GM19043 (cell line): ENCODE measurements around the gene IFT122.
"Not testable (repeated sequence)": the region's sequence is repeated elsewhere in the genome, so short reads cannot be mapped to it uniquely, and the experiment has no call there.

Experiments
- ATAC-seq: cut with Tn5 transposase; IDR thresholded peaks from one replicate; pipeline ENCODE4 v1.9.1; 2021; ENCODE audit warnings: low read depth; ENCODE audit not compliant: unreplicated experiment

The IFT122 gene, protein sequence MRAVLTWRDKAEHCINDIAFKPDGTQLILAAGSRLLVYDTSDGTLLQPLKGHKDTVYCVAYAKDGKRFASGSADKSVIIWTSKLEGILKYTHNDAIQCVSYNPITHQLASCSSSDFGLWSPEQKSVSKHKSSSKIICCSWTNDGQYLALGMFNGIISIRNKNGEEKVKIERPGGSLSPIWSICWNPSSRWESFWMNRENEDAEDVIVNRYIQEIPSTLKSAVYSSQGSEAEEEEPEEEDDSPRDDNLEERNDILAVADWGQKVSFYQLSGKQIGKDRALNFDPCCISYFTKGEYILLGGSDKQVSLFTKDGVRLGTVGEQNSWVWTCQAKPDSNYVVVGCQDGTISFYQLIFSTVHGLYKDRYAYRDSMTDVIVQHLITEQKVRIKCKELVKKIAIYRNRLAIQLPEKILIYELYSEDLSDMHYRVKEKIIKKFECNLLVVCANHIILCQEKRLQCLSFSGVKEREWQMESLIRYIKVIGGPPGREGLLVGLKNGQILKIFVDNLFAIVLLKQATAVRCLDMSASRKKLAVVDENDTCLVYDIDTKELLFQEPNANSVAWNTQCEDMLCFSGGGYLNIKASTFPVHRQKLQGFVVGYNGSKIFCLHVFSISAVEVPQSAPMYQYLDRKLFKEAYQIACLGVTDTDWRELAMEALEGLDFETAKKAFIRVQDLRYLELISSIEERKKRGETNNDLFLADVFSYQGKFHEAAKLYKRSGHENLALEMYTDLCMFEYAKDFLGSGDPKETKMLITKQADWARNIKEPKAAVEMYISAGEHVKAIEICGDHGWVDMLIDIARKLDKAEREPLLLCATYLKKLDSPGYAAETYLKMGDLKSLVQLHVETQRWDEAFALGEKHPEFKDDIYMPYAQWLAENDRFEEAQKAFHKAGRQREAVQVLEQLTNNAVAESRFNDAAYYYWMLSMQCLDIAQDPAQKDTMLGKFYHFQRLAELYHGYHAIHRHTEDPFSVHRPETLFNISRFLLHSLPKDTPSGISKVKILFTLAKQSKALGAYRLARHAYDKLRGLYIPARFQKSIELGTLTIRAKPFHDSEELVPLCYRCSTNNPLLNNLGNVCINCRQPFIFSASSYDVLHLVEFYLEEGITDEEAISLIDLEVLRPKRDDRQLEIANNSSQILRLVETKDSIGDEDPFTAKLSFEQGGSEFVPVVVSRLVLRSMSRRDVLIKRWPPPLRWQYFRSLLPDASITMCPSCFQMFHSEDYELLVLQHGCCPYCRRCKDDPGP

DNA sequence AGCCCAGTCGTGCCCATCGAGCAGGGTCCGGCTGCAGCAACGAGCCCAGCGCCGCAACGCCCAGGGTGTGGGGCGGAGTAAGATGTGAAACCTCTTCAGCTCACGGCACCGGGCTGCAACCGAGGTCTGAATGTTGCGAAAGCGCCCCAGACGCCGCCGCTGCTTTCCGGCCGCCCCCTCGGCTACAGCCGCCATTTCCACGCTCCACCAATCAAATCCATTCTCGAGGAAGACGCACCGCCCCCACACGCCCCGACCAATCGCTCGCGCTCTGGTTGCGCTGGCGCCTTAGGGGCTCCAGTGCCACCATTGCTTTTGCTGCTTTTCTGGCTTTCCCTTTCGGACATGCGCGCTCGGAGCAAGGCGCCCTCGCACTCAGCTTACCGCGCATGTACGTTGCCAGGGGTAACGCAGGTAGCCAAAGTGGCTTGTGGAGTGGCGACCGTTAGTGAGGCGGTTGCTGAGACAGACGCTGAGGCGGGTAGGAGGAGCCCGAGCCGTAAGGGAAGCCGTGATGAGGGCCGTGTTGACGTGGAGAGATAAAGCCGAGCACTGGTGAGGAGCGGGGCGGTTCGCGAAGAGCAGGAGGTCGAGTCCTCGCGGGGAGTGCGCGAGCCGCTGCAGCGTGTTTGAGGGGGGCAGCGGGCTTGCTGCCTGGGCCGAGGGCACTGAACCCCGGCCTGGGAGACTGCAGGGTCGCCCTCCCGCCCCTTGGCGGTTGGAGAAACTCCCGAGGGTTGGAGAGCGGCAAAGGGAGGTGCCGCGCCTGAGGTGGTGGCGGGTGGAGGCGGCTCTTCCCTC is at the start of gene IFT122, which contains the start of gene MBD4:
Gene IFT122 (plus strand): TSS at position 408 of the 801 bp plus-strand sequence. CDS start 107 bp downstream, at position 515.
Gene MBD4 (minus strand): TSS at position 132 of the 801 bp plus-strand sequence. CDS start 115 bp downstream, at position 17.
- ATAC-seq = peak; percentile 87

DNA sequence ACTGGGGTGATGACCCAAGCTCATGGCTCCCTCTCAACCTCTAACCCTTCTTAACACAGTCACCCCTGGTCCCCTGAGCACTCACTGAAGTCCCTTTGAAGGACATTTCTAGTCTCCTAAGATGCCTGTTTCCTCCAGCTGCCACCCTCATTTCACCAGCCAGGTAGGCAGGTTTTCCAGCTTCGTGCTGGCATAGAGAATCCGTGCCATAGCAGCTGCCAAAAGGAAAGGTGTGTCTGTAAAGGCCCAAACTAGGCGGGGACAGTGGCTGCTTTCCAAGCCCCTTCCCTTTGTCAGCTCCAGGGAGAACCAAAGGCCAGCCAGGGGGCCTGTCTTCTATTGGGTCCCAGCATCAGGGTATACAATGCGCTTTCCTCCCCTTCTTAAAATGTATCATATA is 48.4 kb upstream of the IFT122 start:
- ATAC-seq = not testable (repeated sequence)

DNA sequence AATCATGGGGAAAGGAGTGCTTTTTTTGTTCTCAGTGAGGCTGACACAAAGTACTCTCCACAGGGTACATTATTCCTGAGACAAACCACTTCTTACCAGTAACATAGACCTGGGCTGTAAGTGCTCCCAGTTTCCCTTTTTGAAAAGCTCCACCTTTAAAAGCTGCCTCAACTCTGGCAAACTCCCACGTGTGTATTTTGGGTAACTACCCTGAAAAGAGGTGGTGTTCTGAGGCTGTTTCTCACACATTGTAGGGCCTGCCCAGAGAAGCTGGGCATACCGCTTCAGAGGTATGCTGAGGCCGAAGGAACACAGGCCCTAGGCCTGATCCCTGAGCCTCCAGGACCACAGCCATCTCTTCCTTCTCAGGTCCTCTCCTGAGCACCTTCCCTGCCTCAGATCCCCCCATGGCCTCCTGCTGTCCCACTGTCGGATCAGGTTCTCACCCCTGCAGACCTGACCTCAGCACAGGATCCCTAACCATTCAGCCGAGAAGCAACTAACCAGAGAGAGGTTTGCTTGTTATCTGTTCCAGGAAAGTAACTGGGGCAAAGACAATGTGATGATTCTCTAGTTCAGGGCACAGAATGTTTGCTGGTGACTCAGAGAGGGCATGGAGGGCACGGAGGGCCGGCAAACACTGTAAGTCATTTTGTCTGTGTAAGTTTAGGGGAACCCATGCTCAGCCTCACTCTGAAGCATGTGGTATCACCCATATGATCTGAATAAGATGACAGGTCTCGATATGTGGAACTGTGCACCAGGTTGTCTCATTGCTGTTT is 47.7 kb upstream of the IFT122 start:
- not testable (repeated sequence) for ATAC-seq

DNA sequence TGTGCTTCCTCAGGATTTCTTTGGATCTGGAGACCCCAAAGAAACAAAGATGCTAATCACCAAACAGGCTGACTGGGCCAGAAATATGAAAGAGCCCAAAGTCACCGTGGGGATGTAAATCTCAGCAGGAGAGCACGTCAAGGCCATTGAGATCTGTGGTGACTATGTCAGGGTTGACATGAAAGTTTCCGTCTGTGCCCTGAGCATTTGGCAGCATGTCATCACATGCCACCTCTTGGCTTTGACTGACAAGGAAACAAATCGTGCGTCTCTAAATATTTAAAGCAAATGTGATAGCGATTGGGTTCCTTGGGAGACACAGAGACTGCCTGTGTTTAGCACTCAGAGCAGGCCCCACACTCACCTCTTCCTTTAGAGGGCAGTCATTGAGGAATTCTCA is 46.8 kb upstream of the IFT122 start:
- ATAC-seq = no peak

DNA sequence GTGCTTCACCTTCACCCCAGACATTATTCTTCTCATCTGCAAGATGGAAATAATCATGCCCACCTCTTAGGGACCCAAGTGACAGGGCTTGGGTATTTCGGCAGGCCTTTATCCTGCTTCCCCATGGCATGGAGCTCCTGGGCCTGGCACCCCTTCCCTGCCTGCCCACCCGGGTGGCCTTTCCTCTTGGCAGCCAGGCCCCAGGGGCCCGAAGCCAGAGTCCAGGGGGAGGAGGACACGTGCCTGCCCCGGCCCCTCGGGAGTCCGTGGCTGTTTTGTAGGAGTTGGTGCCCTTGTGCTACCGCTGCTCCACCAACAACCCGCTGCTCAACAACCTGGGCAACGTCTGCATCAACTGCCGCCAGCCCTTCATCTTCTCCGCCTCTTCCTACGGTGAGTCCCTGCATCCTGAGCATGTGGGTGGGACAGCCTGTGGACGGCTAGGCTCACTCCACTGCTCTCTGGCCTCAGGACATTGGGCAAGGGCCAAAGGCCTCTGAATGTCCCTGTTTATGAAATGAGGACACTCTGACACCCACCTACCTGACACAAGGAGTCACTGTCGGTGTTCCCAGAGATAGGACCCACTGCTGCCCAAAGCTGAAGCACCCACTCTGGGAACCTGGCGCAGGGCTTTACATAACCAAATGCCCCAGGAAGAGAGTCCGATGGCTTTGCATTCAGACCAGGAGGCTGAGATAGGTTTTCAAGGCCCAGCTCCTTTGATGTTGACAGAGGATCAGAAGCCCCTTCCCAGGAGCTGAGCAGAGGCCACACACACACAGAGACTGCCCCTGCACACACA is 46.1 kb upstream of the IFT122 start:
- not testable (repeated sequence) for ATAC-seq

DNA sequence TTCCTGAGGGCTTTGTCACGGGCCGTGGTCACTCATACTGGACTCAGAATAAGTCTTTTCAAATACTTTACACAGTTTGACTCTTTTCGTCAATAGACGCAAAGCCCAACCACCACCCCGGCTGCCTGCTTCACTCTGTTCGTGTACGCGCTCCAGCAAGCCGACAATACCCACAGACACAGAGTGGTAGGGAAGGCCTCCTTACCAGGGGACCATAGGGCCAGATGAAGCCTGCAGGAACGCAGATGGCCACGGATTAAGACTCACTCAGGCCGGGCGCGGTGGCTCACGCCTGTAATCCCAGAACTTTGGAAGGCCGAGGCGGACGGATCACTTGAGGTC is 41.2 kb upstream of the IFT122 start:
- no peak for ATAC-seq

DNA sequence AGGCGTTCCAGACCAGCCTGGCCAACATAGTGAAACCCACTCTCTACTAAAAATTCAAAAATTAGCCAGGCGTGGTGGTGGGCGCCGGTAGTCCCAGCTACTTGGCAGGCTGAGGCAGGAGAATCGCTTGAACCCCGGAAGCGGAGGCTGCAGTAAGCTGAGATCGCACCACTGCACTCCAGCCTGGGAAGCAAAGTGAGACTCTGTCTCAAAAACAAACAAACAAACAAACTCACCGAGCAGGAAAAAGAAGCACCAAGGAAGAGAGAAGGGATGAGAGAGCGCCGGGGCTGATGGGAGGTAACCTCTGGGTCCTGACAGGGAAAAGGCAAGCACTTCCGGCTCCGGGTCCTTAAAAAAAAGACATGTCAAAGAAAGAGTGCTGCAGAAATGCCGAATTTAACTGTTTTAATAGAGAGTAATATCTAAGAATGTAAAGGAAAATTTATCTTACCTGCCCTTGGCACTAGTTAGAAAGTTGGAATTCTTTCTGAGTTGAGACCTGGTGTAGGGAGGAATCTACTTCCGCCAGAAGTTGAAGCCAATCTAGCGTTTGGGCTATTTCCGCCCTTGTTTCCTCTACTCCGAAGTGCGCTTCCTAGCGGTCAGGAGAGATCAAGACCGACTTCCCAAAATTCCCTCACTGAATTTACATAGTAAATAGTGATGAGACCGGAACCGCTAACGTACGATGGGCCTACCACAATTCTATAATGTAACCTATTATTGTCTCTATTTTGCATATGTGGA is 40.7 kb upstream of the IFT122 start:
- peak; percentile 74 for ATAC-seq

DNA sequence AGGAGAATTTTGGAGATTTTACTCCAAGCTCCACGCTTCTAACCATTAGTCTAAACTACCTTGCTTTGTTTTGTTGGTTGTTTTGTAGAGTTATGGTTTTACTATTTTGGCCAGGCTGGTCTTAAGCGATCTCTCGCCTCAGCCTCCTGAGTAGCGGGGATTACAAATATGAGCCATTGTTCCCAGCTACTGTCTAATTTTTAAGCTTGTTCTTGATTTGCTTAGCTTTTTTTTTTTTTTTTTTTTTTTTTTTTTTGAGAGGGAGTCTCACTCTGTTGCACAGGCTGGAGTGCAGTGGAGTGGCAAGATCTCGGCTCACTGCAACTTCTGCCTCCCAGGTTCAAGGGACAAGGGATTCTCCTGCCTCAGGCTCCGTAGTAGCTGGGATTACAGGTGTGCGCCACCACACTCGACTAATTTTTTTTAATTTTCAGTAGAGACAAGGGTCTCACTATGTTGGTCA is 40.1 kb upstream of the IFT122 start:
- peak; percentile 23 for ATAC-seq

DNA sequence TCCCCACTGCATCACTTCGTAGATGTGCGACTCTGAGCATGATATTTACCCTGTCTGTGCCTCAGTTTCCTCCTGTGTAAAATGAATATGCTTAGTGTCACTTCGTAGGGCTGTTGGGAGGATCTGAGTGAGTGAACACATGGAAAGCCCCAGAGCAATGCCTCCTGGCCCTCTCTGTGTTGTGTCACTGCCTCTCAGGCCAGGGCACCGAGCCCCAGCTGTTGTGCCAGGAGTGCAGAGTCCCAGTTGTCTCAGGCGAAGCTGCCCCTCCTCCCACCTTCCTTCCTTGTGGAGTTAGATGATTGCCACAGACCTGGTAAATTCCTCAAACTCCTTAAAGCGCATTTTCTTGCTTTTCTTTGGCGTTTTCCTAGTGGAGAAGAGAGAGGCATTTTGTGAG is 37.8 kb upstream of the IFT122 start:
- ATAC-seq = no peak

DNA sequence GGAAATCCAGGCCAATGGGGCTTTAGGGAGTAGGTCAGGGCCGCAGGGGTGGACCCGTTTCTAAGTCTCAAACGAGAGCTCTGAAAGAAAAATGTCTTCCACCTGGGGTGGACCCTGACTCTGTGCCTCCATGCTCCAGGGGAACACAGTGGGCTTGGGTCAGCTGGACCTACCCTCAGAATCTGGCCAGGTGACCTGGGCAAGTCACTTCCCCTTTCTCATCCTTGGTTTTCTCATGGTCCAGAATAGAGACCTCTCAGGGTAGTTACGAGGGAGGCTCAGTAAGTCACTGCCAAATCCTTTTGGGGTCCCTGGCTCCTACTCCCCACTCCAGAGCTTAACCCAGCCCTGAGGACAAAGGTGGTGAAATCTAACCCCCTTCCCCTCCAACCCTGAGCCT is 37.4 kb upstream of the IFT122 start:
- no peak for ATAC-seq

DNA sequence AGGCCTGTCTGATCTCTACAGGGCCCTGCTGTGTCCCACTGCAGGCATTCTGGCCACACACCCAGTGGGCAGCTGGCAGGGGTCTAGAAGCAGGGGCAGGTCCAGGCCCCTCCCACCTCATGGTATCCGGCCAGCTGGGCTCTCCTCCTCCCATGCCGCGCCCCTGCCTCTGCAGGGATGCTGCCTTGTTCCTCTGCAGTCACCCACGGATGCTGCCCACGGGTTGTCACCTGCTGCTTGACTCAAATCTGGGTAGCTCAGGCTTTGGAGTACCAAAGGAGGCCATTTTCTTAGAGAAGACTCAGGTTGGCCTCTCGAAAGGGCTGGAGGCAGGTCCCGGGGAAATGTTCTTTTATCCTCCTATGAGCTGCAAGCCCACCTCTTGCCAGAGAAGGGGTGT is 36.6 kb upstream of the IFT122 start:
- no peak for ATAC-seq

DNA sequence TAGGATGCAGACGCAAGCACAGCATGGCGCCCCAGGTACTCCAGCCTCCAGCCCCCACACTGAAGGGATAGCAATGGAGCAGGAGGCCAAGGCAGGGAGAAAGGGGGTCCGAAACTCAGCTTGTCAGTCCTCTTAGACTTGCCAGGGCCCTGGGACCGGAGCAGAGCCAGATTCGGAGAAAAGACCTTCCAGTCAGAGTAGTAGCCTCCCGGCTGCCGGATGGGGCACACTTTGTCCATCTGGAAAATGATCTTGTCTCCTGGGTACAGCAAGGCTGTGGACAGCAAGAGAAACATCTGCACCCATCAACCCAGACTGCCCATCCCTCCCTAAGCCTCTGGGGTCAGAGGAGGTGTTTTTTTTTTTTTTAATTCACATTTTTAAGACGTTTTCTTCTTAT is 35.9 kb upstream of the IFT122 start:
- no peak for ATAC-seq

DNA sequence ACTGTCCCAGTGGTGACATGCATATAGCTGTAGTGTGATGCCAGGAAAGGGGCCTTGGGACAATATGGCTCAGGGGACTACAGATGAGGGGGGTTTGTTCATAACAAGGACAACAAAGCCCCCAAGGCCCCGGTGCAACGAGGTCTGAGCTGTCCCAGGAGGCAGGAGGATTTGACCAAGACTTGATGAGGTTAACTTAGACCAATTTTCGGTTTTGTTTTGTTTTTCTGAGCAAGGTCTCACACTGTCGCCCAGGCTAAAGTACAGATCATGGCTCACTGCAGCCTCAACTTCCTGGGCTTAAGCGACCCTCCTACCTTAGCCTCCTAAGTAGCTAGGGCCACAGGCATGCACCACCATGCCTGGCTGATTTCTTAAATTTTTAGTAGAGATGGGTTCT is 35.4 kb upstream of the IFT122 start:
- ATAC-seq = no peak

DNA sequence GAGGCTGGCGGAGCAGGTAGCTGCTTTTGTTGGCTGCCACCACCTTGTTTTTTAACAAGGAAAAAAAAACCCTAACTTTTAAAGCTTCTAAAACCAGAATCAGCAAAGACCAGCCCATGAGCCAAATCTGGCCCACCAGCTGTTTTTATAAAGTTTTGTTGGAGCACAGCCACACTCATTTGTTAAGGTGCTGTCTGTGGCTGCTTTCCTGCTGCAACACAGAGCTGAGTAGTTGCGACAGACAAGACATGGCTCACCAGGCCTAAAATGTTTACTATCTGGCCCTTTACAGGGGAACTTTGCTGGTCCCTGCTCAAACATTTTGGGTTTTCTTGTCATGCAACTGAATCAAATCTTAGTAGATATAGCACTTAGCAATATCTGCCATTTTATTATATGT is 30.5 kb upstream of the IFT122 start:
- ATAC-seq = no peak

DNA sequence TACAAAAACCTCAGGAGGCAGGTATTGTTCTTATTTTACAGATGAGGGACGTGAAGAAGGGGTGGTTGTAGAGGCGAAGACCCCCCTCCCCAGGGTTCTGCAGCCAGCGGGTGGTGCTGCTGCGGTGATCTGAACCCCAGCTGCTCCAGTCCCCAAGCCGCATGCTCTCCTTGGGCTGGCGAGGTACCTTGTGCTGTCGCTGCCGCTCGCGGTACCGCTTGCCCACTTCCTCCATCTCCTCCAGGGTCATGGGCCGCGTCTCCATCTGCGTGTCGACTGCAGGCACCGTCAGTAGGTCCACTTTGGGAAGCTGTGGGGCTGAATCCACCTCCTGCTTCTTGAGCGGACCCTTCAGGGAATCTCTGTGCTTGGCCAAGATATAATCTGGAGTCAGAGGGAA is 29.1 kb upstream of the IFT122 start:
- ATAC-seq = no peak

DNA sequence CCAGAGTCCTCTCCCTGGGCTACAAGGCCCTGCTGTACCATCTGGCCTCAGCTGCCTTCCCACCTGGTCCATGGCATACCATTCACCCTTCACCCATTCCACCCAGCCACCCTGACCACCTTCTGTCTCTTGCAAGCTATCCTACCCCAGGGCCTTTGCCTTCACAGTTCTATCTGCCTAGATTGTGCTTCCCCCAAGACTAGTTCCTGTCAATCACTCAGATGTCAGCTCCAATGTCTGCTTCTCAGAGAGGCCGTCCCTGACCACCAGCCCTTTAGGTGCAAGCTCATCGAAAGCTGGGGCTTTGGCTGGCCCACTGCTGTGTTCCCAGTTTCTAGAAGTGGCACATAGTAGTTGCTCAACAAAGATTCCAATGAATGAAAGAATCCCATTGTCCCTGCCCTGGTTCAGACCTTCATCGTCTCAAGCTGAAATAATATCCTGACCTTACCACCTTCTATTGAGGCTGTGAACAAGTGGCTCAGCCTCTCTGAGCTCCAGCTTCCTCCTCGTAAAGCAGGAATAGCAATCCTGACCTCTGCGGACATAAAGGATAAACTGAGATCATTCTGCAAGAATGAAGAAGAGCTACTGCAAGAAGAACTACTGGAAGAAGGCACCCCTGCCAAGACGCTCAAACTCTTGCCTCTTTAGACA is 27.4 kb upstream of the IFT122 start:
- ATAC-seq = no peak

DNA sequence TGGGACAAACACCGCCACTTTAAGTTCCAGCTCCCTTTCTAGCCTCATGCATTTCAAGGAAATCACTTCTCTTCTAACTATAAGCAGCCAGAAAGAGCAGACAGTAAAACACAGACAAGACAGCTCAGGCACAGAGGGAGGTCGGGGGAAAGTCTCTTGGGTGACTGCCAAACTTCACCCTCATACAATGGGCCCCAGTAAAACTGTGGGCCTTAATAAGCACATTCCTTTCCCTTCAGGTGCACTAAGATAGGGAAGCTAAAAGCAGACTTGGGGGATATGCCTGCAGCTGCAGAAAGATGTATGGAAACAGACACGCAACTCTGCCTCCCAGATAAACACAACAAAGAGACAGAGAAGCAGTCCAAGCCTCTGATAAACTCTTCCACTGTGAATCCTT is 26.8 kb upstream of the IFT122 start:
- not testable (repeated sequence) for ATAC-seq
